ENCODE measurements around the gene MAN1C1.

GRCh38 chr1:25793585-25794170, 177.1 kb downstream of the MAN1C1 start:
- TF ChIP-seq EZH2 (IDR thresholded peaks at IDR 0.05; ENCODE audit: low read length, missing control alignments) (no peak), CTCF (conservative IDR thresholded peaks at IDR 0.05 in 1 of 2, IDR thresholded peaks at IDR 0.05 in 1 of 2; ENCODE audit: low read depth in 1 of 2, low read length in 2 of 2) (no peak)

Data from fibroblast of lung (primary cell).